COLO829 (cell line): ENCODE measurements around the gene TMEM106B.

Source experiments
- DNase-seq: peaks from one replicate; pipeline ENCODE4 v3.0.0; 2012; ENCODE audit warnings: low spot score

TMEM106B gene

DNA sequence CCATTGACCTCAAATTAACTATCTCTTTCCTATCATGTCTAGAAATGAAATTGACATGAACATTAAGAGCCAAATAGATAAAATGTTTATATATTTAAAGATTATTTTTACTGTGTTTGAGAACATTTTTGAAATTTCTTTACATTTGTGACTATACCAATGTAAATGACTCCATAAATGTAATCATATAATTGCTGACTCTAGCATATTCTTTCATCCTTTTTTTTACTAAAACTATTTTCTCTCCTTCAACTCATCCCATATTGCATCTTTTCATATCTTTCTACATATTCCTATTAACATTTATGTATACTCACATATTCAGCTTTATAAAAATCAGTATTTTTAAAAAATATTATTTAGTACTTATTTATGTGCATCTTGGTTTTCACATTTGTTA is 16.9 kb downstream of the TMEM106B start:
- no peak for DNase-seq

DNA sequence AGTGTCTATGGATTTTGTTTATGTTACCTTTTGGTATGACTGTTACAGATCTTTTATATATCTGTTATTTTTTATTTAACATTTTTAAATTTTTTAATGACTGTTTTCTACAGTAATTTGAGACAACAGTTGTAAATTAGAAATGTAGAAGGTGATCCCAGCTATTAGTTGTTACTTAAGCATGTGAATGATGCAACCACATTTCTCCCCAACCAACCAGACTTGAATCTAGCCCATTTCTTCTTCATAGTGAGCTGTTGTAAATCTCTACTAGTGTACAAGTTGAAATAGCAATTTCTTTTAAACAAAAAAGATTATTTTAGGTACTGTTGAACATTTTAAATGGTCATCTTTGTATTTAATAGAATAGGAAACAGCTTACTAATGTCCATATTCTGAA is 18.0 kb downstream of the TMEM106B start:
- no peak for DNase-seq

DNA sequence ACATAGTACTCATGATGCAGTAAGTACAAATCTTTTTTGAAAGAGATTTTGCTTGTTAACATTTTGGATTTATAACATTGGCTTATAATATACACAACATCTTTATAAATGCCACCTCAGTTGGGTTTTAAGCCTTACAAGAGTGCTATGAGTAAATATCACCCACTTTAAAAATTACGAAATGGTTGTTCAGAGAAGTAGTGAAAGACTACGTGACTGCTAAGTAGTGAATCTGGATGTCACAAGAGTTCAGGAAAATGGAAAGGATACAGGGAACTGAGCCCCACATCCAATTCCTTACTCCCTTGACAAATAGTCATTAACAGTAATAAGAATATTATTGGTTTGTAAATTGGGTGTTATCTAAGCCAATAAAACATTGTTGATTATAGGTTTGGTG is 20.0 kb downstream of the TMEM106B start:
- DNase-seq = no peak

DNA sequence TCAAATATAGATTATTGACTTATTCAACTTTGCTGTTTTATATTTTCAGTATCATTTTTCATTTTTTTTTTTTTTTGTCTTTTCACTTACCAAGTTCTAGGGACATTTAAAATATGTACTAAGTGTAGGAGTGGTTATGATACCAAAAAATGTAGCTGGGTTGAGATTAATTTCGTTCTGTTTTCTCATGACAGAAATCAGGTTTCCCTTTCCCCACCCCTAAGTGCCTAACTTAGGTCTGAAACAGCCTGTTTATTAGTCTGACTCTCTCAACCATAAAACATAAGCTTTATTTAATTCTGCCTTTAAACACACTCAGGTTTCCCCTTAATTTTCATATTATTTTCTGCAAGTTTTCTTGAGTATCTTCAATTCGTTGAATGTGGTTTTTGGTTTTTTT is 22.1 kb downstream of the TMEM106B start:
- no peak for DNase-seq

DNA sequence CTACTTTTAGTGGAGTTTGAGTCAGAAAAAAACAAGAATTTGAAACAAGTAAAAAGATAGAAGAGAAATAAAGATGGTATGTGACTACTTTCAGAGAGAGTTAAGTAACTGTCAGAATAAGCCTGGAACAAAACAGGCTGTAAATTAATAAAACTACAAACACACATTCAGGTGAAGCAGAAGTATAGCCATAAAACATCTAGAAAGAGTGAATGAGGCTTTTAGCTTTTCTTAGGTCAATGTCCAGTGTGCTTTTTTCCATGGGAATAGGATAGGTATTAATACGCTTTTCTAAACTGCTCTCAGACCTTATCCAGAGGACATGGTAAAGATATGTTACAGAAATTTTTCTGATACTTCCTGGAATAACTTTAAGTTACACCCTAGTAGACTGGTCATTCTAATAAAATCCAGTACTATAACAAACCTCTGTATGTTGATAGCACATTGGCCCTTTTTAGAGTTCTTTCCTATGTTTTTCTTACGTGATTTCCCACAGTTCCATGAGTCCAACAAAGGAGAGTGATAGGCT is 23.3 kb downstream of the TMEM106B start:
- DNase-seq = no peak

DNA sequence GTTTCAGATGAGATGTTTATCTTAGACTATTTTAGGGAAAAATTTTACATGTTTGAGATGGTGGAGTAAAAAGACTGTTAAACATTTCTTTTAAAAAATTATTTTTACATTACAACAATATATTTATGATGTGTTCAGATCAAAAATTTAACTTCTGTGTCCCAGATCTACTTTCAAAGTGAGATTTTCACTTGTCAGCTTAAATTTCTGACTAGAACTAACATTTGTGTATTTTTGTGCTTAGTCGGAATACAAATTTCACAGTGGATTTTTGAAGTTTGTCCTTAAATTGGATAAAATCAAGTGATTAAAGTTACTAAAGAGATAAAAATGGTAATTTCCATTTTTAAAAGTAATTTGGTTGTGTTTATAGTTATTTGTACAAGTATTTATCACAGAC is 24.9 kb downstream of the TMEM106B start:
- no peak for DNase-seq

DNA sequence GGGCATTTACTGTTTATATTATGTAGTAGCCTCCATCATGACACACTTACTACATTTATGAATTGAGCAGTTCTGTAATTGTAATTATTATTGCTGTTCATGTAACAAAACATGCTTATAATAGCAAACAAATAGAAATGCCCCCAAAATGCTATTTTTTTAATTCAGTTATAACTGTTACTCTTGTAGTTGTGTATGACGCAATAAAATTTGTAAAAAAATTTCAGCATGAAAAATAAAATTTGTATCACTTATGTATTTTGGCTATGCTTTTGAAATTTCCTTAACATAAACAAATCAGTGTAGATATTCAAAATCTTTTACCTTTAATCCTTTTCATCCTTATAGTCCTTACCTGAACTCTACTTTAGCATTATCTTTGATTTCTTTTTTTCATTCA is 25.9 kb downstream of the TMEM106B start:
- no peak for DNase-seq

DNA sequence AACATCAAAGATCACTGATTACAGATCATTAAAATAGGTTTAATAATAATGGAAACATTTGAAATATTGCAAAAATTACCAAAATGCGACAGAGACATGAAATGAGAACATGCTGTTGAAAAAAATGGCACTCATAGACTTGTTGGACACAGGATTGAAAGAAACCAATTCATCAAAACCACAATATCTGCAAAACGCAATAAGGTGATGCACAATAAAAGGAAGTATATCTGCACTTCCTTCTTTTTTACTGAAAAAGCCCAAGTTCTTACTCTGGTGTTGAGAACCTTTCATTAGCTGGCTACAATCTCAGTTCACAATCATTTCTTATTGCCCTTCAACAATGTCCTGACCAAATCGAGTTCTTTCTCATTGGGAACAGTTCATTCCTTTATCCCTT is 28.7 kb downstream of the TMEM106B start:
- DNase-seq = no peak

DNA sequence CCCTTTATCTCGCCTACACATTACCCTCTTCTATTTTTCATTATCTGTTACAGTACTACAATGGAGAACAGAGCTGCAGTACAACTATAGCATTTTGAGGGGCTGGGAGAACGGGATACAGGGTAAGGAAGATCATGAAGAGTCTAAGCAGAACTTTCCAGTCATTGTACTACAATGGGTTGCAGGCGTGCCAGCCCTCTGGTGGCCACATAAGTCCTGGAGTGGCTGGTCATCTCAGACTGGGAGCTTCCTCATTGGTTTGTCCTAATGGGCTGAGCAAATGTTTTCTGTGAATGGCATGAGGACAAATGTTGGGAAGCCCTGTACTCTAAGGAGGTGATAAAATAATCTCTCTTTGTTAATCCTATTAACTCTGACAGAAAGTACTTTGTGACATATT is 33.0 kb downstream of the TMEM106B start:
- DNase-seq = no peak

DNA sequence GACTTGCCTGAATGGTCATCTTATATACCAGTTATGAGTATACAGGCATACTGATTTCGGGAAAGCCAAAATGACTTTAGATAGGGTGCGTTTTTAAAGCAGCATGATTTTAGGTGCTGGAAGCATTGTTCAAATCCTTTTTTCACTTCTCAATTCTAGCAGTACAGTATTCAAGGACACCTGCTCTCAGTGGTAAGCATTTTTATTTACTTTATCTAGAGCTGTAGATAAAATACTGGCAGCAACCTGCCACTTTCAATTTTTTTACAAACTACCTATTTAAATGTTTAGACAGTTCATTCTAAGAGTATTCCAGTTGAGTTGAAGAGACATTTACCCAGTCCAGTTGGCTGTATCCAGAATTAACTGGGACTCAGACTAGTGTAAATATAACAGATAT is 33.6 kb downstream of the TMEM106B start:
- DNase-seq = no peak

DNA sequence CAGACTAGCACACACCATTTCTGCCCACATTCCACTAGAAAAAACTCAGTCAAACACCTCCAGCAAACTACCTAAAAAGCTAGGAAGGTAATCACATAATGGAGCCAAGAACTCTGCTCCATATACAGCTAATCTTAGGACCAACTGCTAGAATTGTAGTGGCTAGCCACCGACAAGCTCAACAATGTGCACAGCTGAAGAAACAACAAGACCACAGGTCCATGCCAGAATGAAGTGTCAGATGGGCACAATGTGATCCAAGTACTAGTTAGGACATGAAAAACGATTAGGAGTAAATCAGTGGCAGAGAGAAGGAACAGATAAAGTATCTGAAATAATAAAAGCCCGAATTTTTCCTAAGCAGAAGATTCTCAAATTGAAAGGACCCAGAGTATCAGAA is 38.6 kb downstream of the TMEM106B start:
- no peak for DNase-seq

DNA sequence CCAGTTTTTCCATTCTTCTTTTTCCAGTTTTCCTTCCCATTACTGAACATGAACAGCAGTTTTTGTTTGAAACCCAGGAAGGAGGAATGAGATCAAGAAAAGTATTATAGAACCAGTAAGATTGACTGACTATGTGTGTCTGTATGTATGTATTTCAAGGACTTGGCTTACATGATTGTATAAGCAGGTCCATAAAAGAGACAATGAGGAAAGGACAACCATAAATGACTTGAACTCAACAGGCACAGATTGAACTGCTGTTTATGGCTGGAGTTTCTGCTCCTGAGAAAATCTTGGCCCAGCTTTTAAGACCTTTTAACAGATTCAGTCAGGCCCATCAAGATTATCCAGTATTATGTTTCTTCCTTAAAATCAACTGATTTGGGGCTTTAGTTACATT is 39.1 kb downstream of the TMEM106B start:
- DNase-seq = no peak

DNA sequence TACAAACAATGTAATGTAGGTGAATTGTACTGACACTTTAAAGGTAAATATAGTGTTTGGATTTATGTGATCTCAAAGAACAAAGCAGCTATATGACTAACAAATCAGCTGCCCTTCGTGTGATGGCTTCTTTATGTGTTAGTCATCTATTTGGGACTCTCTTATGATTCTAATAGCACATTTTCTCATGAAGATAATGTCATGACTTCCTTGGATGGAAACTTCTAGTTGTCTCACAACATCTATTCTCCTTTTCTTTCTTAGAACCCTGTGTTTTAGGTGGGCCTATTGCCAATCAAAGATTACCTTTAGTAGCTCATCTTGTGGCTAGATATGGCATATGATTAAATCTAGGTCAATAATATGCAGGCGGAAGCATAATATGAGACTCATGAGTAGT is 45.0 kb downstream of the TMEM106B start:
- DNase-seq = peak; percentile 66

DNA sequence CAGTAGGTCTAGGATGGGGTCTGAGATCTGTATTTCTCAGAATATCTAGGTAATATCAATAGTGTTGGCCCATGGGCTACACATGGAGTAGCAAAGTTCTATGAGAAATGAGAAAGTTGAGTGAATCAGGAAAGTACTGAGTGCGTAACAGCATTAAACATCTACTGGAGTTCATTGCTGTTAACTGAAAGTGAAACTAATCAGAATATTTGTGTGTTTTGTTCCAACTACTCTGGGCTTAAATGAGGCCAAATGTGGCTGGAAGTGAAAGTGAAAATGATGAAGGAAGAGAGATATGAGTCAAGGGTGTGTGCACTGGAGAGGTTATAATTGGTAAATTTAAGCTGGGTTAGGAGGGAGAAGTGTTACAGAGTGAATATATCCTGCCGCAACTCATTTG is 46.5 kb downstream of the TMEM106B start:
- DNase-seq = no peak

DNA sequence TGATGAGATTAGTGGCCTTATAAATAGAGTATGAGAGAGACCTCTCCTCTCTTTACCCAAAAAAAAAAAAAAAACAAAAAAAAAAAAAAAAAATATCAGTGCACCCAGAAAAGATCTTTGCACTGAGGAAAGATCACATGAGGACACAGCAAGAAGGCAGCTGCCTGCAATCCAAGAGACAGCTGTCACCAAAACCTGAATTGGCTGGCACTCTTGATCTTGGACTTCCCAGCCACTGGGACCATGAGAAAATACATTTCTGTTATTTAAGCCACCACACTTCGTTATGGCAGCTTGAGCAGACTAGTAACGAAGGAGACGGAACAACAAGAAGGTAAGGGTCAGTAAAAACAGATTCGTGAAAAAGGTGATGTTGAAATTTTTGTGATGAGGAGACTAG is 47.0 kb downstream of the TMEM106B start:
- DNase-seq = no peak

DNA sequence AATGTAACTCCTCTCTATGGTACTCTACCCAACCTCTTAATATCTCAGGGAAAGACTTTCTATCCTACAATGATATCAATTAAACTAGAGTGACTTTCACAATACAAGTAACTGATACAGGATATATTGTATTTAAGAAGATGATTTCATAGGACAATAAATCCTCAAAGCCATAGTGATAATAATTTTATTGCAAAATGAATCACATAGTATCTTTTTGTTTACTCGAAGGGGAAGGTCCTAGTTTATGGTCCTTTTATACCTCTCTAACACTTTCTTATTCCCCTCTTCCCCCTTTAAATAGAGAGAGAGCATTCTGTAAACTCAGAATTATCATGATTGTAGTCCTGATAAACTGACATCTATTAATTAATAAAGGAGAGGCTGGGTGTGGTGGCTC is 56.4 kb downstream of the TMEM106B start:
- DNase-seq = no peak

DNA sequence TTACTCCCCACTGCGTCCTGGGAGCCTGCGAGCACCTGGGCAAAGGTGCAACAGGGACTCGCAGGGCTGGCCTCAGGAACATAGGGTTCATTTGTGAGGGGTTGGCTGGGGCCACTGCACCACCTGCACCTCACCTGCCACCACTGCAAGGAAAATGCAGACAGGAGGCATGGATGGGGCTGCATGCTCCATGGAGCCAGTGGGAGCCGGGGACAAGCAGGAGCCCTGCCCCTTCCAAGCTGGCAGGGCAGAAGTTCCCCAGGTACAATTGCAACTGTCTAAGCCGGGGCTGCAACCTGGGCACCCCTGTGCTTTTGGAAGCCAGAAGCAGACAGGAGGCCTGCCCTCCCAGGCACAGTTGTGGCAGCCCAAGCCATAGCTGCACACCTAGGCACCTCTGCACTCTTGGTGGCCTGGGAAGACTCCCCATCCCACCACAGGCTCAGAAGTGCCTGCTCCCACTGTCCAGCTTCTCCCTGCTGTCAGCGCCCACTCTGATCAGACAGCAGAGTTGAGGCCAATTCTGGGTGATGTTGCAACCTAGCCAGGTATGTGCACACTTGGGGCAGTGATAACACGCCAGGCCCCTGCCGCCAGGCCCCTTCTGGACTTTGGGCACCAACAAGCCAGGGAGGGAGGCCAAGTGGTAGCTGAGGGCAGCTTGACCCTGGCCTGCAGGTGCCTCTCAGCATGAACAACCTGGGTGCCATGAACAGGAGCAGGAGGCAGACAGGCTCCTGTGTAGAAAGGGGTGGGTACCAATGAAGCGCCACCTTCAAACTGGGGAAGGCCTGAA is 58.2 kb downstream of the TMEM106B start:
- no peak for DNase-seq

DNA sequence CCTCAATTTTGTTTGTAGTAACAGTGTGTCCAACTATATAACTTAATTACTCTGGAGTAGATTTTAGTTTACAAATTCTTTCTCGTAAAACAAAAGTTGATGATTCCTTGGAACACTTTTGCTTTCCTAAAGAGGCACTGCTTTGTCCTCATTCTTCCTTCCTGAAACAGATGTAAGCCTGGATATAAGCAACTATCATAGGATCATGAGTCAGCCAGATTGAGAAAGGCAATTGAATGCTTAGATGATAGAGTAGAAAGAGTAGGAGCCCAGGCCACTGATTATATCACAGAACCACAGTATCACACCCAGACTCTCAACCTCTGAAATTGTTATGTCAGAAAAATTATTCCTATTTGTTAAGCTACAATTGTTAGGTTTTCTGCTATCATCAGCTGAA is 69.9 kb downstream of the TMEM106B start:
- DNase-seq = peak; percentile 94

DNA sequence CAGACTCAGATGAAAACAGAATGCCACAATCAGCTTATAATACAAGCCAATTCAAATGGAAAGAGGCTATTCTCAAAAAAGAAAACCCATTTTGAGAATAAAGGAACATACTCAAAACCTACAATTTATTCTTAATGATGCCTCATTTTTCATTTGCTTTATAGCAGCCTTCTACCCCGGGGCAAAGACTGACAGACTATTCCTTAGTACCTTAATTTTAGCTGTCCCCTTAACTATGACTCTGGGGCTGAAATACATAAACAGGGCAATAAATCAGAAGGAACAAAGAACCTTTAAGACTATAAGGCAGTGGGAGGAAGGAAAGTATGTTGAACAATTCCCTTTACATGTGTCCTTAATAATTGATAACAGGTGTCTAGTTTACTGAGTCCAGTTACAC is 76.8 kb downstream of the TMEM106B start:
- no peak for DNase-seq

DNA sequence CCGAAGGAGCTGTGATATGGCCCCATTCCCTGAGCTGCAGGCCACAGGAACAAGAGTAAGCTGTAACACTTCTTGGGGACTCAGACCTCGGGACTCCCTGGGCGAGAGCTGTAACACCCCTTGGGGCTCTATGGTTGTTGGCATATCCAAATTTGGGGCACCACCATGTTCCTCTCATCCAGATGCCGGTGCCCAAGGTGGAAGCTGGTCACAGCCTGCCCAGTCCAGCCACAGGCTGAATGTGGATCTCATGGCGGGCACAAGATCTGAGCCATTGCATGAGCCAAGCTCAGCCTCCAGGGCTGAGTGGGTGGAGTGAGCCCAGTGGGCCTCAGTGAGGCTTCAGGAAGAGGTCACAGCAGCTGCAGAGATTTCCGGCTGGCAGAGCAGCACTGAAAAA is 78.9 kb downstream of the TMEM106B start:
- no peak for DNase-seq

DNA sequence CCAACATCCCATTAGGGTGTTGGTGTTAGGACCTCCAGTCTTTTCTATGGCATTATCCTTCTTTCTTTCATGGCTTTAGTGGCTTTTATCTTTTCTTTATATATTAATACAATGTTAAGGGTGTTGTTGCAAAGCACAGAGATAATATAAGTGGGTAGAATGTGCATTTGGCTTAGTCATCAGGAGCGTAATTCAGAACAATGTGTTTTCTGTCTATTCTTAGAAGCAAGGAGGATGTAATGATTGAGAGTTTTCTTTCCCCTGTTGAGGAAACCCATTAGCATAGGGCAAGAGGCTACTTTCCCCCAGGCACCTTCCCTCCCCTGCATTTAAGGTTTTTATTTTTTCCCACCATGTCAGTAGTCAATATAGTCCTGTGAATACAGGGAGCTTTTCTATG is 79.7 kb downstream of the TMEM106B start:
- peak; percentile 43 for DNase-seq

DNA sequence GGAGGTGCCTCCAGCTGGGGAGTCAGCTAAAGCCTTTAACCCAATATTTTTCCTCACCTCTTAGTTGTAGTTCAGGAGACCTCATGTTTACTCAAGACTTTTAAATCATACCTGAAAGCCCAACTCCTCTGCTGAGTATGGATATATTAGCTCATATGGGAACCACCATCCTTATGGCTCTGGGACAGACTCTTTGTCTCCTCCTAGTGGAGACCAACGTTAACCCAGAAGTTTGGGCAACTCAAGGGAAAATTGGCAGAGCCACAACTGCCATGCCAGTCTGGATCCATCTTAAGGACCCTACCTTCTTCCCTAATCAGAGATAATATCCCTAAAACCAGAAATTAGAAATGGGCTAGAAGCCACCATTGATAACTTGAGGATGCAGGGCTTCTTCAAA is 80.8 kb downstream of the TMEM106B start:
- DNase-seq = no peak
